ENCODE results near the gene KLHL29.

Gene KLHL29

DNA sequence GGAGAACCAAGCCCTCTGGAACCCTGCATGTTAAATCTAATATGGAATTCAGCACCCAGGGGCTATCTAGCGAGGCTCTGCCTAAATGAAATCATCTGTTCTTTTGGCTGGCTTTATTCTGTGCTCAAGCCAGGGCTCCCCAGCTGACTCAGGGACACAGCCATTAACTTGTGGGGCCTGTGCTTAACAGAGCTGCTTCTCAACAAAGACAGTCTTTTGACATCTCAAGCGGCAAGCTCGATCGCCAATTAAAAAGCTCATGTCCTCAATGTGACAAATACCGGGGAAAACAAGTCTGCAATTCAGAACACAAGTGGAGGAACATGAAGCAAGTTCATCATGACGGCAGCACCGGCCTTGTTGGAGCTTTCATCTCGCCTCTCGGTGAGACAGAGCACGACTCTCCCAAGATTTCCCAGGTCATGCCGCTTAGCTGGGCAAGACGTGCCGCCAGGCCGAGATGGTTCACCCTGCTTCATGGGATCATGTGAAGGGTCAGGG lies 64.9 kb downstream of the KLHL29 start:
- Histone ChIP-seq H3F3A (ENCODE audit: low read depth) (no peaks in the 10 kb centered on the region), H3K79me2 (ENCODE audit: insufficient read depth, low read length) (no peaks in the 10 kb centered on the region), H3K9ac (ENCODE audit: low read depth, low read length, poor library complexity, severe bottlenecking) (no peak overlapping the region), H3K9me3 (ENCODE audit: insufficient read depth, low read depth, low read length) (no peaks in the 10 kb centered on the region), H3K4me1 (ENCODE audit: insufficient read depth, low read length, poor library complexity, severe bottlenecking) (peaks cover 19% of the 10 kb centered on the region), H3K9me2 (replicated peaks; ENCODE audit: low read depth, low read length) (no peaks in the 10 kb centered on the region), H3K36me3 (ENCODE audit: insufficient read depth, low read length) (no peaks in the 10 kb centered on the region), H3K4me3 (ENCODE audit: low read length, poor library complexity, severe bottlenecking) (no peak overlapping the region), H3K4me2 (ENCODE audit: low read depth, low read length, poor library complexity, severe bottlenecking) (no peak overlapping the region), H2AFZ (ENCODE audit: low read length) (no peak overlapping the region), H4K20me1 (ENCODE audit: insufficient read depth, low read length, poor library complexity, severe bottlenecking) (peaks cover 27% of the 10 kb centered on the region), H3K27me3 (ENCODE audit: insufficient read depth, low read length, poor library complexity, severe bottlenecking) (peaks cover 24% of the 10 kb centered on the region)
- no peak for TF ChIP-seq EZH2phosphoT487 (IDR thresholded peaks at IDR 0.05; ENCODE audit: borderline replicate concordance)
- TF ChIP-seq, protein P1, sequence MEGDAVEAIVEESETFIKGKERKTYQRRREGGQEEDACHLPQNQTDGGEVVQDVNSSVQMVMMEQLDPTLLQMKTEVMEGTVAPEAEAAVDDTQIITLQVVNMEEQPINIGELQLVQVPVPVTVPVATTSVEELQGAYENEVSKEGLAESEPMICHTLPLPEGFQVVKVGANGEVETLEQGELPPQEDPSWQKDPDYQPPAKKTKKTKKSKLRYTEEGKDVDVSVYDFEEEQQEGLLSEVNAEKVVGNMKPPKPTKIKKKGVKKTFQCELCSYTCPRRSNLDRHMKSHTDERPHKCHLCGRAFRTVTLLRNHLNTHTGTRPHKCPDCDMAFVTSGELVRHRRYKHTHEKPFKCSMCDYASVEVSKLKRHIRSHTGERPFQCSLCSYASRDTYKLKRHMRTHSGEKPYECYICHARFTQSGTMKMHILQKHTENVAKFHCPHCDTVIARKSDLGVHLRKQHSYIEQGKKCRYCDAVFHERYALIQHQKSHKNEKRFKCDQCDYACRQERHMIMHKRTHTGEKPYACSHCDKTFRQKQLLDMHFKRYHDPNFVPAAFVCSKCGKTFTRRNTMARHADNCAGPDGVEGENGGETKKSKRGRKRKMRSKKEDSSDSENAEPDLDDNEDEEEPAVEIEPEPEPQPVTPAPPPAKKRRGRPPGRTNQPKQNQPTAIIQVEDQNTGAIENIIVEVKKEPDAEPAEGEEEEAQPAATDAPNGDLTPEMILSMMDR (conservative IDR thresholded peaks at IDR 0.05; ENCODE audit: low read length) = no peak

DNA sequence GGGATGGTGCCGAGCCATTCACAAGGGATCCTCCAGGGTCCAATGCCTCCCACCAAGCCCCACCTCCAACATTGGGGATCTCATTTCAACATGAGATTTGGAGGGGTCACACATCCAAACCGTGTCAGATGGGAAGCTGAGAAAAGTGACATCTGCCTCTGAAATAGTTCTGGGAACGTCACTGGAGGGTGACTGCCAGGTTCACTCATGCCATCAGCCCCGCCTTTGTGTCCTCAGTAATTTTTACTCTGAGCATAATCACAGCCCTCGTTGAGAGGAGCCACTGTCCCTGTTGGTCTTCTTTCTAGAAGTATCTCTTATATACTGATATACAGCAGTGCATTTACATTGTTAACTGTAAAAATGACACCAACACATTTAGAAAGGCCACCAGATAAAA lies 67.4 kb downstream of the KLHL29 start:
- Histone ChIP-seq H3K27me3 (ENCODE audit: insufficient read depth, low read length, poor library complexity, severe bottlenecking) (peaks cover 29% of the 10 kb centered on the region), H3K9me2 (replicated peaks; ENCODE audit: low read depth, low read length) (no peaks in the 10 kb centered on the region), H3K9me3 (ENCODE audit: insufficient read depth, low read depth, low read length) (no peaks in the 10 kb centered on the region), H4K20me1 (ENCODE audit: insufficient read depth, low read length, poor library complexity, severe bottlenecking) (peaks cover 27% of the 10 kb centered on the region), H2AFZ (ENCODE audit: low read length) (no peak overlapping the region), H3K4me2 (ENCODE audit: low read depth, low read length, poor library complexity, severe bottlenecking) (peak overlapping the region; percentile 60), H3K36me3 (ENCODE audit: insufficient read depth, low read length) (no peaks in the 10 kb centered on the region), H3K4me3 (ENCODE audit: low read length, poor library complexity, severe bottlenecking) (no peak overlapping the region), H3F3A (ENCODE audit: low read depth) (no peaks in the 10 kb centered on the region), H3K79me2 (ENCODE audit: insufficient read depth, low read length) (no peaks in the 10 kb centered on the region), H3K4me1 (ENCODE audit: insufficient read depth, low read length, poor library complexity, severe bottlenecking) (peaks cover 19% of the 10 kb centered on the region), H3K9ac (ENCODE audit: low read depth, low read length, poor library complexity, severe bottlenecking) (no peak overlapping the region)
- TF ChIP-seq EZH2phosphoT487 (IDR thresholded peaks at IDR 0.05; ENCODE audit: borderline replicate concordance) = no peak
- TF ChIP-seq, protein P1 (conservative IDR thresholded peaks at IDR 0.05; ENCODE audit: low read length) = no peak

DNA sequence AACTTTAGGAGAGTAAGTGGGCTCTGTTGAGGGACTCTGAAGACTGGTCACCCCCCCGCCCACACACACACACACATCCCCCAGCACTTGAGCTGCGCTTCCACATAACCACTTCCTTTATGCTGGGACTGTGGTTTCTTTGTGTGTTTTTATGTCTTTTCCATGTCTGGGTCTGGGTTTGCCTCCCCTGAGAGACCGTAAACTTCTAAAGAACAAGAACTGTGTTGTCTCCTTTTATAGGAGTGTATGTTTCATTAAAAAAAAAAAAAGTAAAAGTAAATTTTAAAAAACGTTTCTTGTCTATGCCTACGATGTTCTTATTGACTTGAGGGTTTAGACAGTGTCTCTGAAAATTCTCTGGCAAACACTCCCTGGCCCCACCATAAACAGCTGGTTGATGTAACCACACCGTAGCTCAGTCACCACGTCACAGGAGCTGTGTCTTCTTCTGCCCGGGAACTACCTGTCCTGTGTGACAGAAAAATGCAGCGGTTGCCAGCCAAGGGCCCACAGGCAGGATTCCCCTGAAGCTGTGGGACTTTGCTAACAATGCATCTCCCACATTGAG lies 68.0 kb downstream of the KLHL29 start:
- peaks cover 29% of the 10 kb centered on the region for H3K27me3 ChIP-seq (ENCODE audit: insufficient read depth, low read length, poor library complexity, severe bottlenecking)
- peaks cover 27% of the 10 kb centered on the region for H4K20me1 ChIP-seq (ENCODE audit: insufficient read depth, low read length, poor library complexity, severe bottlenecking)
- peaks cover 19% of the 10 kb centered on the region for H3K4me1 ChIP-seq (ENCODE audit: insufficient read depth, low read length, poor library complexity, severe bottlenecking)
- no peaks in the 10 kb centered on the region for H3K79me2 ChIP-seq (ENCODE audit: insufficient read depth, low read length)
- no peaks in the 10 kb centered on the region for H3K9me2 ChIP-seq (replicated peaks; ENCODE audit: low read depth, low read length)
- H3K4me2 ChIP-seq (ENCODE audit: low read depth, low read length, poor library complexity, severe bottlenecking) = peak overlapping the region; percentile 60
- TF ChIP-seq EZH2phosphoT487 (IDR thresholded peaks at IDR 0.05; ENCODE audit: borderline replicate concordance) = peak; percentile 34; the same call in 1 of the 2 replicates
- TF ChIP-seq, protein P1 (conservative IDR thresholded peaks at IDR 0.05; ENCODE audit: low read length) = no peak
- no peaks in the 10 kb centered on the region for H3F3A ChIP-seq (ENCODE audit: low read depth)
- H2AFZ ChIP-seq (ENCODE audit: low read length) = no peak overlapping the region
- no peaks in the 10 kb centered on the region for H3K36me3 ChIP-seq (ENCODE audit: insufficient read depth, low read length)
- peak overlapping the region; percentile 47 for H3K4me3 ChIP-seq (ENCODE audit: low read length, poor library complexity, severe bottlenecking)
- H3K9ac ChIP-seq (ENCODE audit: low read depth, low read length, poor library complexity, severe bottlenecking) = no peak overlapping the region
- H3K9me3 ChIP-seq (ENCODE audit: insufficient read depth, low read depth, low read length) = no peaks in the 10 kb centered on the region

All from Loucy (cell line).